ENCODE measurements around the gene SYP. TPM values are rescaled to one million over a fixed set of nuclear protein-coding genes. Genes with fewer than 3 reads are reported as not detected.

The SYP gene
- total and polyA plus RNA-seq, 10 donors: 0.48 to 3.6 (median 1.5) TPM

DNA sequence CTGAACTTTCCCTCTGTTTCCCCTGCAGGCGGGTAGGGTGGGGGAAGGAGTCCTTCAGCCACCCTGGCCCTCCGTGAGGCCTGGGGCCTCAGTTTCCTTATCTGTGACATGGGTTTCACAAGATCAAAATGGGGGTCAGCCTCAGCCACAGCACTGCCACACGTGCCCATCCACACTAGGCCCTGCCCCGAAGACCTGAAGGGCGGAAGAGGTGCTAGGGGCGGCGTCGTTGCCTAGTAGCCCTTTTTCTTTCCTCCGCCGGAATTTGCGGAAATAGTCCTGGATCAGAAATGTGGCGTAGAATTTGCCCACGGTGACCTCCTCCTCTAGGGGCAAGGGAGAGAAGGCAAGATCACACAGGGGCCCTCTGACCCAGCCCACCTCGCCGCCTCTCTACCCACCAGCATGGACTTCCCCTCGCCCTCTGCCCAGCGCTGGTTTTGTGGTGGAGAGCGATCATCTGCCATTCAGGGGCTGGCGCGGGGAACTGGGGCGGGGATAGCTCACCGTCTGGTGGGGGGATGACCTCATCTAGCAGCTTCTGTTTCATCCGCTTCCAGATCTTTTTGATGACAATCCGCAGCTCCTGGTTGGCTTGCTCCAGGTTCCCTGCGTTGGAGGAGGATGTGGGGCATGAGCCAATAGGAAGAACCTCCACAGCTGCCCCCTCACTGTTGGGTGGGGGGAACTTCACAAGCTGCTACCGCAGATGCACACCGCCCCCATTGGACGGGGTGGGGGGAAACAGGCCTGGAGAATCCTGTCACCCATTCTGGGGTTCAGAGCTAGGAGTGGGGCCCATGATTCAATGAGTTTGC lies 9.7 kb upstream of the SYP start:
- 29 to 55% (median 40%) methylated on average over 17 to 28 of the region's 28 CpGs for WGBS, 5 donors
- H3K4me3 ChIP-seq: no peak overlapping the region

DNA sequence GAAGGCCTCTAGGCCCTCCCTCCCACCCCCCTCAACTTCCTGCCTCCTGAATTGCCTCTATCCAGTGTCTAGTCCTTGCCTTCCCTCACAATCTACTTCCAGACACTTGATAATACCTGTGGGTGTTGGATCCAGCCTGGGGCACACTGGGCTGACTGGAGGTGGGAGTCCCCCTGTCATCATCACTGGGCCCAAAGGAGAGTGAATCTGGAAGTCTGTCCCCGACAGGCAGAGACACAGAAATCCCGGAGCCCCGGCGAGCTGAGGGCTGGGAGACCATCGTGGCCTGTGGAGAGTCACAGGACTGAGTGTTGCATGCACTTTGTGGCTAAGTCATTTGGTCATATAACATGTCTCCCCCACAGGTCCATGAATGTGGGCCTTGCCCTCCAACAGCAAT lies 8.4 kb upstream of the SYP start:
- Histone ChIP-seq H3K9me3 (no peaks in the 10 kb centered on the region), H3K27ac (no peak overlapping the region), H3K4me1 (no peaks in the 10 kb centered on the region), H3K4me3 (no peak overlapping the region), H3K27me3 (replicated peaks in 1 of 7) (peaks cover 0 to 17% (median 0%) of the 10 kb centered on the region in 7 donors), H3K36me3 (no peaks in the 10 kb centered on the region)
- DNase-seq: no peak
- 91 to 95% (median 95%) methylated on average over 4 to 5 of the region's 5 CpGs for WGBS, 5 donors
- intact Hi-C loops (cut with DNase I; ENCODE audit: low total_unique reads): no loop called here
- TF ChIP-seq, protein P1, sequence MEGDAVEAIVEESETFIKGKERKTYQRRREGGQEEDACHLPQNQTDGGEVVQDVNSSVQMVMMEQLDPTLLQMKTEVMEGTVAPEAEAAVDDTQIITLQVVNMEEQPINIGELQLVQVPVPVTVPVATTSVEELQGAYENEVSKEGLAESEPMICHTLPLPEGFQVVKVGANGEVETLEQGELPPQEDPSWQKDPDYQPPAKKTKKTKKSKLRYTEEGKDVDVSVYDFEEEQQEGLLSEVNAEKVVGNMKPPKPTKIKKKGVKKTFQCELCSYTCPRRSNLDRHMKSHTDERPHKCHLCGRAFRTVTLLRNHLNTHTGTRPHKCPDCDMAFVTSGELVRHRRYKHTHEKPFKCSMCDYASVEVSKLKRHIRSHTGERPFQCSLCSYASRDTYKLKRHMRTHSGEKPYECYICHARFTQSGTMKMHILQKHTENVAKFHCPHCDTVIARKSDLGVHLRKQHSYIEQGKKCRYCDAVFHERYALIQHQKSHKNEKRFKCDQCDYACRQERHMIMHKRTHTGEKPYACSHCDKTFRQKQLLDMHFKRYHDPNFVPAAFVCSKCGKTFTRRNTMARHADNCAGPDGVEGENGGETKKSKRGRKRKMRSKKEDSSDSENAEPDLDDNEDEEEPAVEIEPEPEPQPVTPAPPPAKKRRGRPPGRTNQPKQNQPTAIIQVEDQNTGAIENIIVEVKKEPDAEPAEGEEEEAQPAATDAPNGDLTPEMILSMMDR (IDR thresholded peaks at IDR 0.05 in 8 of 11, conservative IDR thresholded peaks at IDR 0.05 in 3 of 11): no peak
- TF ChIP-seq POLR2A (IDR thresholded peaks at IDR 0.05): no peak
- TF ChIP-seq POLR2AphosphoS5 (IDR thresholded peaks at IDR 0.05): no peak

More for the DNA sequence above, 9.7 kb upstream of the SYP start:
- TF ChIP-seq POLR2A (IDR thresholded peaks at IDR 0.05) (no peak), POLR2AphosphoS5 (IDR thresholded peaks at IDR 0.05) (no peak)
- TF ChIP-seq, protein P1 (IDR thresholded peaks at IDR 0.05 in 8 of 11, conservative IDR thresholded peaks at IDR 0.05 in 3 of 11): no peak
- Histone ChIP-seq H3K9me3 (no peaks in the 10 kb centered on the region), H3K36me3 (no peaks in the 10 kb centered on the region), H3K27me3 (replicated peaks in 1 of 7) (peaks cover 0 to 17% (median 0%) of the 10 kb centered on the region in 7 donors), H3K4me1 (no peaks in the 10 kb centered on the region), H3K27ac (no peak overlapping the region)
- intact Hi-C loops (cut with DNase I; ENCODE audit: low total_unique reads): no loop called here
- DNase-seq: no peak

DNA sequence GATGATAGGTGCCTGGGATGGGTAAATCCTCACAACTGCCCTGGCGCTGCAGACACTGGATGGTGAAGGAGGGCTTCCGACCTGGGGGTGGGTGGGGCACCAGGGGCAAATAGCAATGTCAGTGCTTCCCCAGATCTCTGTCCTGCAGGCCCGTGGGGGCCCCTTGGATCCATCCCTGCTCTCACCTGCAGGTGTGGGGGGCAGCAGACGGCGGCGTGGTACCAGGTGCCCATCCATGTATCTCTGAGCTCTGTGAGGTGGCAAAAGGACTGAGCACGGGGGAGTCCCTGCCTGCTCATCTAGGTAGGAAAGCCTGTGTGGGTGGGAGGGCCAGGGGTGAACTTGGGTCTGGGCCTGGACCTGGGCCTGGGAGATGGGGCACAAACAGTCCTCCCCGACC lies 6.5 kb upstream of the SYP start:
- Histone ChIP-seq H3K9me3 (no peaks in the 10 kb centered on the region), H3K4me3 (no peak overlapping the region), H3K4me1 (no peaks in the 10 kb centered on the region), H3K27ac (no peak overlapping the region), H3K27me3 (replicated peaks in 1 of 7) (peaks cover 0 to 14% (median 0%) of the 10 kb centered on the region in 7 donors), H3K36me3 (no peaks in the 10 kb centered on the region)
- DNase-seq: no peak
- TF ChIP-seq POLR2A (IDR thresholded peaks at IDR 0.05) (no peak), POLR2AphosphoS5 (IDR thresholded peaks at IDR 0.05) (no peak)
- TF ChIP-seq, protein P1 (IDR thresholded peaks at IDR 0.05 in 8 of 11, conservative IDR thresholded peaks at IDR 0.05 in 3 of 11): no peak
- 71 to 97% (median 76%) methylated on average over 7 to 8 of the region's 8 CpGs; no CpG with 5 or more reads in 1 of the 5 donors for WGBS, 5 donors
- intact Hi-C loops (cut with DNase I; ENCODE audit: low total_unique reads): no loop called here

DNA sequence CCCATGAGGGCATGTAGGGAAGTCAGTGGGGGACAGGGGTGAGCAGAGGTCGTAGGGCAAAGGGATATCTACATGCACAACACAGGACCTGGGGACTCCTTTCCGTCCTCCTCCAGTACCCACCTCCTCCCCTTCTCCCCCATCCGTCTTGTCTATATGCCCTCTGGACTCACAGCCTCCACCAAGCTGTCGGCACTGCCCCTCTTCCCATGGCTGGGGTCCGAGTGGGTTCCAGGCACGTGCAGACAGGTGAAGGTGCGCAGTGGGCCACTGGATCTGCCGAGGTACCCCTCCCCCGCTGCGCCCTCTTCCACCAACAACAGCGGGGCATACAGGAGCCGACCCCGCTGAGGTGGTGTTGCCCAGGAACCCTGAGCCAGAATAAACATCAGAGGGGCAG lies 5.5 kb upstream of the SYP start:
- H3K9me3 ChIP-seq: no peaks in the 10 kb centered on the region
- DNase-seq: no peak
- no peak for TF ChIP-seq POLR2A (IDR thresholded peaks at IDR 0.05)
- TF ChIP-seq, protein P1 (IDR thresholded peaks at IDR 0.05 in 8 of 11, conservative IDR thresholded peaks at IDR 0.05 in 3 of 11): no peak
- no peak for TF ChIP-seq POLR2AphosphoS5 (IDR thresholded peaks at IDR 0.05)
- WGBS, 5 donors: 82 to 91% (median 83%) methylated on average over 10 to 13 of the region's 13 CpGs
- intact Hi-C loops (cut with DNase I; ENCODE audit: low total_unique reads): no loop called here
- H3K4me3 ChIP-seq: no peak overlapping the region
- H3K27me3 ChIP-seq (replicated peaks in 1 of 7): peaks cover 0 to 13% (median 0%) of the 10 kb centered on the region in 7 donors
- no peak overlapping the region for H3K27ac ChIP-seq
- H3K36me3 ChIP-seq: no peaks in the 10 kb centered on the region
- peaks cover 0 to 5% (median 2%) of the 10 kb centered on the region in 6 donors for H3K4me1 ChIP-seq

All from spleen (tissue), 11 donors.